Measurements from ENCODE around the gene RELL2.

- no peak for TF ChIP-seq CTCF (IDR thresholded peaks at IDR 0.05)
- TF ChIP-seq POLR2A (IDR thresholded peaks at IDR 0.05): no peak
Observed at GRCh38 chr5:141617128-141617527, 19.7 kb upstream of the RELL2 start.
